Activated B cell treated with CpG ODN at 0.5 μM for 24 hours (primary cell): ENCODE data around the gene OR12D1. TPM values are rescaled to one million over a fixed set of nuclear protein-coding genes. Genes with fewer than 3 reads are reported as not detected.

Experiments
- ATAC-seq: fragments of 200-7000 bp; cut with Tn5 transposase; one replicate; pipeline ENCODE4 v1.10.0; 2021; ENCODE audit warnings: low read depth, mild to moderate bottlenecking, moderate library complexity
- CTCF ChIA-PET: fragments of 350-600 bp; sonication (Branson Sonifier 250); formaldehyde crosslinking; loops from one replicate; lab custom pipeline; 2021; ENCODE audit warnings: antibody characterized with exemption; lab: Charles Lee
- POLR2A ChIA-PET: fragments of 350-600 bp; sonication (Branson Sonifier 250); formaldehyde crosslinking; loops from one replicate; lab custom pipeline; 2021; ENCODE audit warnings: antibody characterized with exemption; lab: Charles Lee
- DNase-seq: peaks from one replicate; pipeline ENCODE4 v3.0.0; 2022
- H3K27ac Mint-ChIP-seq: one replicate; pipeline ENCODE4 v1.8.0; 2020; ENCODE audit warnings: mixed read lengths
- H3K27me3 Mint-ChIP-seq: one replicate; pipeline ENCODE4 v1.8.0; 2021; ENCODE audit warnings: mixed read lengths
- H3K36me3 Mint-ChIP-seq: one replicate; pipeline ENCODE4 v1.8.0; 2021; ENCODE audit warnings: low read depth, mixed read lengths
- H3K4me1 Mint-ChIP-seq: one replicate; pipeline ENCODE4 v1.8.0; 2021; ENCODE audit warnings: mixed read lengths
- H3K4me3 Mint-ChIP-seq: one replicate; pipeline ENCODE4 v1.8.0; 2020; ENCODE audit warnings: mild to moderate bottlenecking, mixed read lengths
- H3K9me3 Mint-ChIP-seq: one replicate; pipeline ENCODE4 v1.8.0; 2020; ENCODE audit warnings: mixed read lengths
- intact Hi-C: fragments of 100-400 bp; cut with micrococcal nuclease; formaldehyde crosslinking; loops from one replicate; pipeline ENCODE4 v1.15.1; 2024
- total RNA-seq: library from RNA; stranded (reverse); gene quantifications from 2 replicates; pipeline ENCODE4 v1.2.3, GENCODE V29; 2022
- TF ChIP-seq, protein P1 (sequence below): fragments of 200-600 bp; IDR thresholded peaks from one replicate; pipeline ENCODE4 v1.8.0; 2022; ENCODE audit warnings: antibody characterized with exemption, mild to moderate bottlenecking

Gene OR12D1
- total RNA-seq, 1 donor from 2014 or later, result not detected

DNA sequence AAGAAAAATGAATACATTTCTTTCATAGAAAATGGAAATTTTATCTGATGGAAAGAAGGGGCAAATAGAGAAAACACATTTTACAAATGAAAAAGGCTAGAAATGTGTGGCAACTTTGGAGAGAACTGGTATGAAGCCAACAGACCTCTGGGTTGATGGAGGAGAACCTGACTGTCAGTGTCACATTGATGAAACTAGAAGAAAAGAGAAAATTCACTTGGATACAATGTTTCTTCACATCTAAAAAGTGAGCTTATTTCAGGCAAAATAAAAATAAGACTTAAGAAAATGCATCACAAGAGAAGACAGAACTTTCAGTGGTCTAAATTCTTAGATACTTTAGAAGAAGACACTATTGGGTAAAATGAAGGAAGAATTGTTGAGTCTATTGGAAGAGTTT lies 19.4 kb upstream of the OR12D1 start, which contains the start of gene OR12D2:
OR12D2 (plus strand) TSS at position 301 of the 400 bp plus-strand sequence. CDS start 1,069 bp downstream, outside the sequence.
- ChIA-PET POLR2A (no interaction called here), CTCF (no interaction called here)
- Mint-ChIP-seq H3K36me3 (no peaks in the 10 kb centered on the region), H3K9me3 (no peaks in the 10 kb centered on the region), H3K27me3 (peaks cover 29% of the 10 kb centered on the region), H3K4me1 (no peaks in the 10 kb centered on the region), H3K4me3 (no peak within 1 kb of the TSS), H3K27ac (no peak within 1 kb of the TSS)
- no peak for ATAC-seq
- DNase-seq, result no peak
- TF ChIP-seq, protein P1, sequence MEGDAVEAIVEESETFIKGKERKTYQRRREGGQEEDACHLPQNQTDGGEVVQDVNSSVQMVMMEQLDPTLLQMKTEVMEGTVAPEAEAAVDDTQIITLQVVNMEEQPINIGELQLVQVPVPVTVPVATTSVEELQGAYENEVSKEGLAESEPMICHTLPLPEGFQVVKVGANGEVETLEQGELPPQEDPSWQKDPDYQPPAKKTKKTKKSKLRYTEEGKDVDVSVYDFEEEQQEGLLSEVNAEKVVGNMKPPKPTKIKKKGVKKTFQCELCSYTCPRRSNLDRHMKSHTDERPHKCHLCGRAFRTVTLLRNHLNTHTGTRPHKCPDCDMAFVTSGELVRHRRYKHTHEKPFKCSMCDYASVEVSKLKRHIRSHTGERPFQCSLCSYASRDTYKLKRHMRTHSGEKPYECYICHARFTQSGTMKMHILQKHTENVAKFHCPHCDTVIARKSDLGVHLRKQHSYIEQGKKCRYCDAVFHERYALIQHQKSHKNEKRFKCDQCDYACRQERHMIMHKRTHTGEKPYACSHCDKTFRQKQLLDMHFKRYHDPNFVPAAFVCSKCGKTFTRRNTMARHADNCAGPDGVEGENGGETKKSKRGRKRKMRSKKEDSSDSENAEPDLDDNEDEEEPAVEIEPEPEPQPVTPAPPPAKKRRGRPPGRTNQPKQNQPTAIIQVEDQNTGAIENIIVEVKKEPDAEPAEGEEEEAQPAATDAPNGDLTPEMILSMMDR, result no peak
- intact Hi-C loops, result no loop called here

GRCh38 chr6:29399525-29399924 lies 15.2 kb upstream of the OR12D1 start:
- H3K27ac Mint-ChIP-seq, result no peak overlapping the region
- intact Hi-C loops, result no loop called here
- no peaks in the 10 kb centered on the region for H3K9me3 Mint-ChIP-seq
- ATAC-seq (no peak), DNase-seq (no peak)
- no peak overlapping the region for H3K4me3 Mint-ChIP-seq
- TF ChIP-seq, protein P1, result no peak
- POLR2A ChIA-PET, result no interaction called here
- CTCF ChIA-PET, result no interaction called here
- peaks cover 25% of the 10 kb centered on the region for H3K27me3 Mint-ChIP-seq
- H3K4me1 Mint-ChIP-seq, result no peaks in the 10 kb centered on the region
- H3K36me3 Mint-ChIP-seq, result no peaks in the 10 kb centered on the region

DNA sequence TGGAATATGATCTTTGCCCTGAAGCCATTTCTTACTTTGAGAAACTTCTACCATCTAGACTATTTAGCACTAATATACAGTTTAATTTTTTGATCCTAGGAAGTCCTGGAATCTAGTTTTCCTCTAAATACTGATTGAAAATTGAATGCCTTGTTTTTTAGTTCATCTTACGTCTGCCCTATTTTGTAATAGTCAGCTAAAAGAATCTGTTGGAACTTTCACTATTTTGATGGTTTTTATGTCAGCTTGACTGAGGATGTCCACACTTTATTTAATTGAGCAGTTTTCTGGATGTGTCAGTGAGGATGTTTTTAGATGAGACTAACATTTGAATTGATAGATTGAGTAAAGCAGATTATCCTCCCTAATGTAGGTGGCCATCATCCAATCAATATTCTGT lies 10.9 kb upstream of the OR12D1 start:
- DNase-seq, result no peak
- intact Hi-C loops, result no loop called here
- POLR2A ChIA-PET, result no interaction called here
- TF ChIP-seq, protein P1, result no peak
- no peaks in the 10 kb centered on the region for H3K4me1 Mint-ChIP-seq
- H3K27ac Mint-ChIP-seq, result no peak overlapping the region
- CTCF ChIA-PET, result no interaction called here
- H3K9me3 Mint-ChIP-seq, result peaks cover 6% of the 10 kb centered on the region
- no peak for ATAC-seq
- peaks cover 27% of the 10 kb centered on the region for H3K27me3 Mint-ChIP-seq
- no peaks in the 10 kb centered on the region for H3K36me3 Mint-ChIP-seq
- no peak overlapping the region for H3K4me3 Mint-ChIP-seq

- CTCF ChIA-PET, result no interaction called here
- POLR2A ChIA-PET, result no interaction called here
- peaks cover 14% of the 10 kb centered on the region for H3K27me3 Mint-ChIP-seq
- DNase-seq (no peak), ATAC-seq (no peak)
- H3K36me3 Mint-ChIP-seq, result no peaks in the 10 kb centered on the region
- no peak overlapping the region for H3K4me3 Mint-ChIP-seq
- H3K27ac Mint-ChIP-seq, result no peak overlapping the region
- no peaks in the 10 kb centered on the region for H3K4me1 Mint-ChIP-seq
- H3K9me3 Mint-ChIP-seq, result no peaks in the 10 kb centered on the region
- TF ChIP-seq, protein P1, result no peak
- intact Hi-C loops, result no loop called here
These were observed 4.8 kb downstream of the OR12D1 start for GRCh38 chr6:29419516-29419915.

DNA sequence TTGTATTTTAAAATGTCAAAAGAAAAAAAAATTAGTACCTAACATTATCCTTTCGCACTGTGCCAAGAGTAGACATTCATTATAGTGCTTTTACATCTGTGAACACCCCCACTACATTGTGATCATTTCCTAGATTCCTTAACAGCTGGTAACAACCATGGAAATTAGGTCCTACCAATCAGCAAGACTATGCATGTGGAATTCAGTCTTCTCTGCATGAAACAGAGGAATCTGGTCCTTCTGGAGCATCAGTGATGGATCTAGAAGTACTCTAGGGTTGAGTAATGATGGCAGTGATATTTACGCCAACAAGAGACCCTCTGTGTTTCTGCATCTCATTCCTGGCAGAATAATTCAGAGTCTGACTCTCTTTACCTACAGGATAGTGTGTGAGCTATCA lies 9.4 kb downstream of the OR12D1 start:
- no peaks in the 10 kb centered on the region for H3K4me1 Mint-ChIP-seq
- H3K9me3 Mint-ChIP-seq, result no peaks in the 10 kb centered on the region
- POLR2A ChIA-PET, result no interaction called here
- DNase-seq, result no peak
- H3K27me3 Mint-ChIP-seq, result peaks cover 13% of the 10 kb centered on the region
- ATAC-seq, result no peak
- H3K36me3 Mint-ChIP-seq, result no peaks in the 10 kb centered on the region
- CTCF ChIA-PET, result no interaction called here
- intact Hi-C loops, result no loop called here
- no peak overlapping the region for H3K4me3 Mint-ChIP-seq
- TF ChIP-seq, protein P1, result no peak
- no peak overlapping the region for H3K27ac Mint-ChIP-seq
